Measurements from ENCODE around the gene LMNTD2. TPM values are rescaled to one million over a fixed set of nuclear protein-coding genes. Genes with fewer than 3 reads are reported as not detected.

Gene LMNTD2
- total RNA-seq, 2 experiments from 2014 or later = 0.23 to 1.3 TPM

DNA sequence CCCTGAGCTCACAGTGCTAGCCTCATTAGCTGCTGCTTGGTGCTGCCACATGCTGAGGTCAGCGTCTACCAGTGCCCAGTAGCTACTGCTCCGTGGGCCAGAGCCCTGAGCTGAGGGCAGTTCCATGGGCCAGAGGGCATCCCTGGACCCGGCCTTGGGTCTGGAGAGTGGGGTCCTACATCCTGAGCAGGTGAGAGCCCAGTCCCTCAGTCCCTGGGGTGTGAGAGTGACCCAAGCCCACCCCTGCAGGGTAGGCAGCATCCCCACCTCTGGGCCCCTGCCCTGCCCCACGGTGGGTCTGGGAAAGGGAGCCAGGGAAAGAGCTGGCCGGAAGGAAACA is 9.8 kb downstream of the LMNTD2 start:
- Mint-ChIP-seq H3K4me3 (no peak overlapping the region), H3K9me3 (ENCODE audit: low read depth) (no peaks in the 10 kb centered on the region), H3K4me1 (no peaks in the 10 kb centered on the region), H3K27me3 (no peaks in the 10 kb centered on the region), H3K27ac (no peak overlapping the region), H3K36me3 (no peaks in the 10 kb centered on the region)
- ATAC-seq (no peak), DNase-seq (no peak)
- CTCF ChIA-PET = interaction anchor here (1.2 to 8.3 kb wide), 2 partner anchors 15 to 173 kb away, joined by 3 to 150 read pairs; partner anchors contain the start of gene HRAS

DNA sequence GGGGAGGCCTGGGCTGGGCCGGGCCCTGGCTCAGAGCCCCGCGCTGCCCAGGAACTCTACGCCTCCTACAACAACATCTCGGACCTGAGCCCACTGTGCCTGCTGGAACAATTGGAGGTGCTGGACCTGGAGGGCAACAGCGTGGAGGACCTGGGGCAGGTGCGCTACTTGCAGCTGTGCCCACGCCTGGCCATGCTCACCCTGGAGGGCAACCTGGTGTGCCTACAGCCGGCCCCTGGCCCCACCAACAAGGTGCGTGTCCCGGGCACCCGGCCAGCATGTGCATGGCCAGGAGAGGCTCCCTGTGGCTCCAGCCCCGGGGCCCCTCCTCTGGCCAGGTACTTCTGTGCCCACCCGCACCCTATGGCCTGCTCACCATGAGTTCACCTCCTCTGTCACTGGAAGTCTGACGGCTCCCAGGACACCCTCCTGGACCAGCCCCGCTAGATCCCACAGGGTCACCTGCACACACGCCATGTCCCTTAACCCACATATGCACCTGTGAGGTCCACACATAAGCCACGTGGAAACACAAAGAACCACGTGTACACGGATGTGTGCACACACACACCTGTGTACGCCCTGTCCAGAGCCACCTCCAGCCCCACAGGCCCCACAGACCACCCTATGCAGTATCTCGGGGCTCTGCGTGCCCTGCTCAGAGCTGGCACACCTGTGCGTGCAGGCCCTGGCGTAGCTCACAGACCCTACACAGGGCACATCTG is 10.4 kb downstream of the LMNTD2 start:
- H3K36me3 Mint-ChIP-seq = no peaks in the 10 kb centered on the region
- H3K4me1 Mint-ChIP-seq = no peaks in the 10 kb centered on the region
- H3K27ac Mint-ChIP-seq = no peak overlapping the region
- CTCF ChIA-PET = interaction anchor here (8.3 kb wide), 1 partner anchor 174 kb away, joined by 150 read pairs; no protein-coding TSS in a partner anchor
- DNase-seq = no peak
- no peak for ATAC-seq
- no peak overlapping the region for H3K4me3 Mint-ChIP-seq
- H3K27me3 Mint-ChIP-seq = no peaks in the 10 kb centered on the region
- H3K9me3 Mint-ChIP-seq (ENCODE audit: low read depth) = no peaks in the 10 kb centered on the region

DNA sequence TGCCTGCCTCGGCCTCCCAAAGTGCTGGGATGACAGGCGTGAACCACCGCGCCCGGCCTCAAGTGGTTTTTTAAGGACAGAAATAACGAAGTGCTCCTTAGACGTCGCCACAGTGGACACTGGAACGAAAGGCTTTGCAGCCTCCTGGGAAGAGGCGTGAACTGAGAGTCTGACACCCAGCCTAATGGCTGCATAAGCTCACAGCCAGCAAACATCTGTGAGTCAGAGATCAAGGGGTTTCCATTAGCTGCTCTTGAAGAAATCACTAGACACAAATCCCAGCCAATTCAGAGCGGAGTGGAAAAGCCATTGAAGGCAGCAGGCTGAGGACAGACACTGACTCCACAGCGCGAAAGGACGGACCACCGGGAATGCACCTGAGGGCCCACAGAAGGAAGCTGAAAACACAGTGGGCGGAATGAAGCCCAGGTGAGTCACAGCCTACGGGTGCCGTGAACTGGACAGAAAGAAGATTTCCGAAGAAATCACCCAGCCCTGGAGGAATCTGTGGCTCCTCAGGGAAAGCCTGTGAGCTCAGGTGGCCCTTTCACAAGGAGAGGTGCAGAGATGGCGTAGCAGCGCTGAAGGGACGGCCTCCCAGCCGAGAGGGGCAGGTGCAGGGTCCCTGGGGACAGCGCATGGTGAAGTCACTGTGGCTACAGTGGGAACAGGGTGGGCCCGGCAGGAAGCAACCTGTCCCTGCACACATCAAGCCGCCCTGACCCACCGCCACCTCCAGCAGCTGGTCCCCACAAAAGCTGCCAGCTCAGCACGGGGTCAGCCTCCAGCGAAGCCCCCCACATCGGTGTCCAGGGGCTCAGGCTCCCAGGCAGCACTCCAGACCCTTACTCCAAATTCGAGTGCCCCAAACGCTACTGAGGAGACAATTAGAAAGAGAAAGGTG is 11.6 kb downstream of the LMNTD2 start:
- Mint-ChIP-seq H3K9me3 (ENCODE audit: low read depth) (no peaks in the 10 kb centered on the region), H3K36me3 (no peaks in the 10 kb centered on the region), H3K27ac (no peak overlapping the region), H3K27me3 (no peaks in the 10 kb centered on the region), H3K4me1 (no peaks in the 10 kb centered on the region), H3K4me3 (no peak overlapping the region)
- CTCF ChIA-PET = interaction anchor here (2.4 kb wide), 1 partner anchor 13 kb away, joined by 5 read pairs; the partner anchor contains the start of gene HRAS
- DNase-seq (no peak), ATAC-seq (no peak)

DNA sequence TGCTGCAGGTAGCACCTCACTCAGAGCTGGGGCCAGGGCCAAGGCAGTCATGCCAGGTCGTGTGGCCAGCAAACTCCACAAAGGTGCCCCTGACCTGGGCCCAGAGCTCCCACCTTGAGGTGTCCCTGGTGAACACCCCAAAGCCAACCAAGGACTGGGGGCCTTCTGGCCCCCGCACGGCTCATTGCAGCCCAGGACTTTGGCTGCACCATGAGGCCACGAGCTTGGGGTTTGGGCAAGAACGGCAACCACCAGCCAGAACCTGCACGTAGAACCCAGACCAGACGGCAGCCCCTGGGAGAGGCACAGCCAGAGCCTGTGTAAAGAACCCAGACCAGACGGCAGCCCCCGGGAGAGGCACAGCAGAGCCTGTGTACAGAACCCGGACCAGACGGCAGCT is 15.4 kb downstream of the LMNTD2 start:
- no peaks in the 10 kb centered on the region for H3K27me3 Mint-ChIP-seq
- H3K27ac Mint-ChIP-seq = no peak overlapping the region
- H3K9me3 Mint-ChIP-seq (ENCODE audit: low read depth) = no peaks in the 10 kb centered on the region
- H3K4me1 Mint-ChIP-seq = no peaks in the 10 kb centered on the region
- ATAC-seq (no peak), DNase-seq (no peak)
- no peak overlapping the region for H3K4me3 Mint-ChIP-seq
- no peaks in the 10 kb centered on the region for H3K36me3 Mint-ChIP-seq
- CTCF ChIA-PET = interaction anchor here (0.7 to 0.9 kb wide), 3 partner anchors 10 to 64 kb away, joined by 3 read pairs; no protein-coding TSS in a partner anchor

DNA sequence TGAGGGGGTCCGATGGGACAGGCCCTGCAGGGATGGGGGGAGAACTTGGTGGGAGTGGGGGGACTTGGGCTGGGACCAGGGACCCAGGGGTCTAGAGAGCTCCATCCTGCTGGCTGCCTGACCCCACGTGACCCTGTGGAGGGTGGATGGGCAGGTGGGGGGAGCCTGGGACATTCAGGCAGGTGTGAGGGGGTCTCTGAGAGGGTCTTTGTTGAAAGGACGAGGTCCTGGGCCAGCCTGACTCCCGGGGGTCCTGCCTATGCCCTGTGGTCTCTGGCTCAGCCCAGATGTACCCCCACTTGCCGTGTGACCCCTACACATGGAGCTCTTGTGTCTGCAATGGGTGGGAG is 15.7 kb downstream of the LMNTD2 start:
- DNase-seq (no peak), ATAC-seq (no peak)
- CTCF ChIA-PET = interaction anchor here (0.7 kb wide), 1 partner anchor 64 kb away, joined by 3 read pairs; no protein-coding TSS in a partner anchor
- H3K4me3 Mint-ChIP-seq = no peak overlapping the region
- H3K27ac Mint-ChIP-seq = no peak overlapping the region
- H3K4me1 Mint-ChIP-seq = no peaks in the 10 kb centered on the region
- no peaks in the 10 kb centered on the region for H3K27me3 Mint-ChIP-seq
- H3K36me3 Mint-ChIP-seq = no peaks in the 10 kb centered on the region
- H3K9me3 Mint-ChIP-seq (ENCODE audit: low read depth) = no peaks in the 10 kb centered on the region

DNA sequence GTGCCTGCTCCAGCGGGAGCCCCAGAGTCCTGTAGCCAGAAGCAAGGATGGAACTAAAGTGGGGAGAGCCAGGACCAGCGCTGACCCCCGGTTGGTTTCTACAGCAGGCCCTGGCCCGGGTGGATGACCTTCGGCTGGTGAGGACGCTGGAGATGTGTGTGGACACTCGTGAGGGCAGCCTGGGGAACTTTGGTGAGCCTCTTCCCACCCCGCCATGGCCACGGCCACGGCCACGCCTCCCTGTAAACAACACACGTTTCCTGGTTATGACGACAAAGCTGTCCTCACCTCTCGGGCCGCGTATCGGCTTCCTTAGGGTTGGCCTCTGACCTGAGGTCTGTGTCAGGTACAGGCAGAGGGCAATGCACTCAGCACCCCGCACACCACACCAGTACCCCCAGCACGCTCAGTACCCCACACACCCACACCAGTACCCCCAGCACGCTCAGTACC is 19.1 kb downstream of the LMNTD2 start:
- Mint-ChIP-seq H3K36me3 (no peaks in the 10 kb centered on the region), H3K27ac (no peak overlapping the region), H3K4me1 (peaks cover 16% of the 10 kb centered on the region), H3K27me3 (no peaks in the 10 kb centered on the region), H3K4me3 (no peak overlapping the region), H3K9me3 (ENCODE audit: low read depth) (no peaks in the 10 kb centered on the region)
- CTCF ChIA-PET = no interaction called here
- ATAC-seq = no peak
- no peak for DNase-seq

DNA sequence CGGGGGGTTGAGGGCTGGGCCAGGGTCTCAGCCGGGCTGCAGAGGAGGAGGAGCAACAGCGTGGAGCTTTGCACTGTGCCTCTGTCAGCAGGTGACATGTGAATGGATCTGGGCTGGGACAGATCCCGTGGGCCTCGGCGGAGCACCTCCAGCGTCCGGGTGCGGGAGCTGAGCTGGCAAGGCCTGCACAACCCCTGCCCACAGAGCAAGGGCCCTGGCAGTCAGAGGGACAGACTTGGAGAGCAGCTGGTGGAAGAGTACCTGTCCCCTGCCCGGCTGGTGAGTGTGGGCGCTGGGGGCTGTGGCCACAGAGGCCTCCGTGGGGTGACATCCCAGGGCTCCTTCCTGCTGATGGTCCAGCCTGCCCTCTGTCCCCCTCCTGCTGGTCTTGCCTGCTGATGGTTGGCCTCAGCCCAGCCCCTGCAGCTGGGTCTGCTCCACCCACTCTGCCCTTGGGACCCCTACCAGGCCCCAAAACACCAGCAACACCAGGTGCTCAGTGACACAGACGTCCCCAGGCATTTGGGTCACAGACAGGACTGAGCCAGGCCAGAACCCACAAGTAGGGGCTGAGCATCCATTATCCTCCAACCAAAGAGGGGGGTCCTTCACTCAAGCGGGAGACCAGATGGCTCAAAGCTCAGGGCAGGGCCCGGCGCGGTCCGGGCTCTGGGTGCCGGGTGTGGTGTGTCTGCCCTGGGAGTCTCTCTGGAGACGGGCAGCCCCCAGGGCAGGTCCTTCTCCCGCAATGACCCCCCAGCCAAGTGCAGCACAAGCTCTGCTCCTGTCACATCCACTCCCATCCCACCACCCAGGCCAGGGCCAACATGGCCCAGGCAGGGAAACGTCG is 19.7 kb downstream of the LMNTD2 start:
- Mint-ChIP-seq H3K9me3 (ENCODE audit: low read depth) (no peaks in the 10 kb centered on the region), H3K4me1 (peaks cover 19% of the 10 kb centered on the region), H3K4me3 (no peak overlapping the region), H3K27me3 (no peaks in the 10 kb centered on the region), H3K36me3 (no peaks in the 10 kb centered on the region), H3K27ac (no peak overlapping the region)
- ATAC-seq (no peak), DNase-seq (peak; percentile 41)
- CTCF ChIA-PET = interaction anchor here (1.1 kb wide), 1 partner anchor 236 kb away, joined by 3 read pairs; the partner anchor contains the start of gene GATD1

DNA sequence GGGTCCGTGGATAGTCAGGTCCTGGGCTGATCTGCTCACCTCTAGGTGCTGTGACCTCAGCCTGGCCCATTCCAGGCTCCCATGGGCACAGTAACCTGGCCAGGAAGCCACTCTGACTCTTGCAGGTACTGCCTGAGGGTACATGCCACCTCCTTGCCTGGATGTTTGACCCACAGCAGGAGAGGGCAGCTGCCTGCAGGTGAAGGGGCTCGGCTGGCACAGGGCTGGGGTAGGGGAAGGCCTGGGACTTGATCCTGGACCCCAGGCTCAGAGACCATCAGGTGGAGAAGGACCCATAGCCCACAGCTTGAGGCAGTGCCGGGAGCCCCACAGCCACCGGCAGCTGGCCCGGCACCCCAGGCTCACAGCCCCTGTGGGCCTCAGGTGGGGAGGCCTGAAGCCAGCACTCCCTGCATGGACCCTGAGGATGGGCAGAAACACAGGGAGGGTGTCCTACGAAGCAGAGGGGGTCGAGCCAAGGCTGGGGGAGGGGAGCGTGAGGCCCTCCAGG is 20.5 kb downstream of the LMNTD2 start:
- H3K36me3 Mint-ChIP-seq = no peaks in the 10 kb centered on the region
- H3K4me1 Mint-ChIP-seq = peaks cover 19% of the 10 kb centered on the region
- H3K9me3 Mint-ChIP-seq (ENCODE audit: low read depth) = no peaks in the 10 kb centered on the region
- DNase-seq (peak; percentile 40), ATAC-seq (no peak)
- no peak overlapping the region for H3K4me3 Mint-ChIP-seq
- CTCF ChIA-PET = interaction anchor here (1.1 kb wide), 2 partner anchors 15 to 237 kb away, joined by 3 to 4 read pairs; partner anchors contain the start of gene GATD1
- no peak overlapping the region for H3K27ac Mint-ChIP-seq
- no peaks in the 10 kb centered on the region for H3K27me3 Mint-ChIP-seq

DNA sequence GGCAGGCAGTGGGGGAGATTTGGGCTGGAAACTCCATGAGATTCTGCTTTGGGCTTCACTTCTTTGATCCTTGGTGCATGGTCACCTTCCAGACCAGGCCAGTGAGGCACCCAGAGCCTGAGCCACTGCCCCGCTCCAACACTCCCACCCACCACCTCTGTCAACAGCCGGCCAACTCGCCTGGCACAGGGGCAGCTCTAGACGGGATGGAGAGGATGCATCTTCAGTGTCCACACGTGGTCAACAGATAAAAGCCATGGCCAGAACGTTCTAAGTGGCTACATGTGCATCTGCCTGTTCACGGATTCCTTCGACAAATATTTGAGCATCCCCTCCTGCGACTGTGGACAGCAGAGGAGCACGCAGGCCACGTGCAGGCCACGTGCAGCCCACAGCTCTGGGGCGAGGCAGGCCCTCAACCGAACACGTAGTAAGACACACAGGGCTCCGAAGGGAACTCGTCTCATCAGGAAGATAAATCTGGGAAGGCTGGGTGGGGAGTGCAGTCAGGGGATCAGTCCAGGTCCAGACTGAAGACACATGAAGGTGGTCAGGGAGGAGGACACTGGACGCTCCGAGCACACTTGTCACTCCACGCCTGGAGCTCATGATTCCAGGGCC is 22.0 kb downstream of the LMNTD2 start:
- no peak overlapping the region for H3K4me3 Mint-ChIP-seq
- no peaks in the 10 kb centered on the region for H3K9me3 Mint-ChIP-seq (ENCODE audit: low read depth)
- ATAC-seq (no peak), DNase-seq (peak; percentile 40)
- no peaks in the 10 kb centered on the region for H3K27me3 Mint-ChIP-seq
- H3K27ac Mint-ChIP-seq = no peak overlapping the region
- CTCF ChIA-PET = interaction anchor here (0.7 to 1.3 kb wide), 4 partner anchors 15 to 296 kb away, joined by 3 to 5 read pairs (median 3); no protein-coding TSS in a partner anchor
- peaks cover 22% of the 10 kb centered on the region for H3K4me1 Mint-ChIP-seq
- no peaks in the 10 kb centered on the region for H3K36me3 Mint-ChIP-seq

DNA sequence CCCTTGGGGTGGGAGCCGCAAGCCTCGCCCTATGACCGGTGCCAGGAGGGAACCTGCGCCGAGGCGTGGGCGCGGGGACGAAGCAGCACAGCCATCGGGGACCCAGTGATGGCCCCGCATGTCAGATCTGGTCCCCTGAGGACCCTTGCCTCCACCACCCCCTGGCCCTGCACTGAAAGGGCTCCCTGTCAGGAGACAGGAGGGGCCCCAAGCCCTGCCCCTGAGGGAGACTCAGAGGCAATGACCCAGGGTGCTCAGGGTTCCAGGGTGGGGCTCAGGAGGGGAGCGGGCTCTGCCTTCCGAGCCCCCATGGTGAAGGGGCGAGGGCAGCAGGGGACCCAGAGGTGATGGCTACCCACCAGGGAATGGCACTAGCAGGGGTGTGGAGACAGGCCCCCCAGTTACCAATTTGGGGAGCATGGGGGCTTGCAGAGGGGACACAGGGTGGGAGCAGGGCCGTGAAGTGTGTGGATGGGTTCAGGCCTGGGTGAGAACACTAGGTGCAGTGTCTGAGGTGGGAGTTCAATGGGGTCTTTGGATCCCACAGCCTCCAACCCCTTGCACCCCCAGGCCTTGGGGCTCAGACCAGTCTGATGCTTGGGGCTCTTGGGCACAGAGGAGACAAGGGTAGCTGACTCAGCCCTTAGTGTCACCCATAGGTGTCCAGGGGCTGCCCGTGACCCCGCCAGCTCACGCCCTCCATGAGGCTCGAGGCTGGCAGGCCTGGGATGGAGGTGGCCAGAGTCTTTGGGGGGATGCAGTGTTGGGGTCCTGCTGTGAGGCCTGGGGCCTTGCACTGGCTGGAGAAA is 22.7 kb downstream of the LMNTD2 start:
- Mint-ChIP-seq H3K4me3 (peak overlapping the region; percentile 81), H3K27ac (peak overlapping the region; percentile 19), H3K36me3 (peaks cover 2% of the 10 kb centered on the region), H3K27me3 (no peaks in the 10 kb centered on the region), H3K9me3 (ENCODE audit: low read depth) (no peaks in the 10 kb centered on the region), H3K4me1 (peaks cover 22% of the 10 kb centered on the region)
- ATAC-seq (no peak), DNase-seq (peak; percentile 40)
- CTCF ChIA-PET = interaction anchor here (1.1 to 1.3 kb wide), 3 partner anchors 15 to 40 kb away, joined by 3 to 5 read pairs (median 3); no protein-coding TSS in a partner anchor

DNA sequence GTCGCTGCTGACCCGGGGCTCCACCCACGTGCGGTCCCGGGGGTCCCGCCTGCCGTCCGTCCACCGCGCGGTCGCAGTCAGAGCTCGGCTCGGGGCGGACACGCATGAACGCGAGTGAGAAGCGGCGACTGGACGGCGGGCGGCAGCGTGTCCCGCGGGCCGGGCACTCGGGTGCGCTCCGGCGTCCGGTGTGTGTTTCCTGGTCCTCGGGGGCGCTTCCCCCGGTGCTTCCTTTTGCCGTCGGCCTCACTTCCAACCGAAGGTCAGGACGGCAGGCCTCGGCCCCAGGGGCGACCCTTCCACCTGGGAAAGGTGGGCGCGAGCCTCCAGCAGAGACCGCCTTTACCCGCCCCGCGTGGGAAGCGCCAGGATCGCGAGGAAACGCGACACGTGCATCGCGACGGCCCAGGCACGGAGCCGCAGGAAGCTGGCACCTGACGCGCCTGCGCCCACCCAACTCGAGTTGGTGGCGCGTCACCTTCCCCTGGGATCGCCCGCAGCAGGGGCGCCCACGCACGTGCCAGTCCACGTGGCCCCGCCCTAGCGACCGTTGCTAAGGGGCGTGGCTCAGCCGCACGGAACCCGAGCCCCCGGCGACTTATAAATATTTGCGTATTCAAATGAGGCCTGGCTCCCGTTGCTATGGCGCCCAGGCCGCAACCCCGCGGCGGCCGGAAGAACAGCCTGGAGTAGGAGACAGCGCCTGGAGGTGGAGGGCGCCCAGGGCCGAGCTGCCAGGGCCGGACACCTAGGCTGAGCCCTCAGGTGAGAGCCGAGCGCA is 23.5 kb downstream of the LMNTD2 start, which contains the start of gene LRRC56:
TSS of gene LRRC56 (plus strand) at position 687 of the 781 bp plus-strand sequence. CDS start 3,158 bp downstream, outside the sequence.
- peak; percentile 92 for DNase-seq
- Mint-ChIP-seq H3K9me3 (ENCODE audit: low read depth) (no peaks in the 10 kb centered on the region), H3K4me3 (peak within 1 kb of the TSS; percentile 81), H3K4me1 (peaks cover 22% of the 10 kb centered on the region), H3K27me3 (no peaks in the 10 kb centered on the region), H3K27ac (peak within 1 kb of the TSS; percentile 85), H3K36me3 (peaks cover 2% of the 10 kb centered on the region)
- peak; percentile 40 for ATAC-seq
- CTCF ChIA-PET = interaction anchor here (1.3 to 2.1 kb wide), 7 partner anchors 11 to 89 kb away, joined by 3 to 27 read pairs (median 6); partner anchors contain the start of gene RNH1
